Caco-2 (cell line): ENCODE results near the gene MMEL1. TPM values are rescaled to one million over a fixed set of nuclear protein-coding genes. Genes with fewer than 3 reads are reported as not detected.
"Not testable (repeated sequence)": the region's sequence is repeated elsewhere in the genome, so short reads cannot be mapped to it uniquely, and the experiment has no call there.

Experiments
- BruUV-seq: library from RNA; stranded (reverse); fragments of 400-500 nt; replicated peaks from 2 replicates; lab custom pipeline; 2021; lab: Mats Ljungman, UMichigan
- CTCF ChIA-PET: fragments of 300-600 bp; sonication (Branson Sonifier 250); formaldehyde crosslinking; loops from one replicate; lab custom pipeline; 2022; ENCODE audit warnings: antibody characterized with exemption; lab: Charles Lee
- POLR2A ChIA-PET: fragments of 300-600 bp; sonication (Branson Sonifier 250); formaldehyde crosslinking; loops from one replicate; lab custom pipeline; 2022; ENCODE audit warnings: antibody characterized with exemption; lab: Charles Lee
- DNase-seq, 2 experiments: peaks; one replicate each; pipeline versions ENCODE4 v3.0.0 to v3.0.0-alpha.2; 2020 to 2022
- H3K27me3 ChIP-seq: replicated peaks from 2 replicates; pipeline ENCODE4 v1.6.0; 2011; ENCODE audit warnings: low read length; ENCODE audit not compliant: control insufficient read depth, insufficient read depth
- H3K36me3 ChIP-seq: 2 replicates; pipeline ENCODE4 v1.5.1; 2011; ENCODE audit warnings: low read length; ENCODE audit not compliant: control insufficient read depth, insufficient read depth
- H3K4me1 ChIP-seq: fragments of 250-450 bp; sonication (Bioruptor Pico); 2 replicates; pipeline ENCODE4 v1.5.1; 2020; ENCODE audit warnings: mild to moderate bottlenecking
- H3K4me3 ChIP-seq: 2 replicates; pipeline ENCODE4 v1.5.1; 2011; ENCODE audit warnings: low read depth, mild to moderate bottlenecking, control low read depth, low read length
- H3K9me3 ChIP-seq: fragments of 250-450 bp; sonication (Bioruptor Pico); 2 replicates; pipeline ENCODE4 v1.5.1; 2020; ENCODE audit warnings: mild to moderate bottlenecking, moderate library complexity
- H3K27ac Mint-ChIP-seq: one replicate; pipeline ENCODE4 v1.8.0; 2022; ENCODE audit warnings: mixed read lengths; ENCODE audit not compliant: unreplicated experiment
- H3K27me3 Mint-ChIP-seq: one replicate; pipeline ENCODE4 v1.8.0; 2022; ENCODE audit warnings: mixed read lengths; ENCODE audit not compliant: insufficient read depth, unreplicated experiment
- H3K36me3 Mint-ChIP-seq: one replicate; pipeline ENCODE4 v1.8.0; 2022; ENCODE audit warnings: mild to moderate bottlenecking, mixed read lengths; ENCODE audit not compliant: insufficient read depth, unreplicated experiment
- H3K4me1 Mint-ChIP-seq: one replicate; pipeline ENCODE4 v1.8.0; 2022; ENCODE audit warnings: low read depth, mixed read lengths; ENCODE audit not compliant: unreplicated experiment
- H3K4me3 Mint-ChIP-seq: one replicate; pipeline ENCODE4 v1.8.0; 2022; ENCODE audit warnings: mild to moderate bottlenecking, moderate library complexity, mixed read lengths; ENCODE audit not compliant: unreplicated experiment
- H3K9me3 Mint-ChIP-seq: one replicate; pipeline ENCODE4 v1.8.0; 2022; ENCODE audit warnings: mixed read lengths; ENCODE audit not compliant: unreplicated experiment
- intact Hi-C: fragments of 100-400 bp; cut with micrococcal nuclease; formaldehyde crosslinking; loops from one replicate; pipeline ENCODE4 v1.10.0; 2022; ENCODE audit not compliant: unreplicated experiment
- total RNA-seq: library from RNA; stranded (reverse); gene quantifications from 2 replicates; pipeline ENCODE4 v1.2.3, GENCODE V29; 2022
- TF ChIP-seq, protein P1 (sequence below), 2 experiments: fragments of 200-600 bp in 1 of 2; IDR thresholded peaks; 1 replicate in 1 of 2; 2 replicates in 1 of 2; pipeline versions ENCODE4 v1.5.1 to v1.8.0; 2011 to 2022; ENCODE audit warnings: antibody characterized with exemption in 1 of 2, control low read depth in 1 of 2, inconsistent platforms in 1 of 2, low read depth in 1 of 2, low read length in 1 of 2, mild to moderate bottlenecking in 1 of 2, moderate library complexity in 1 of 2; ENCODE audit not compliant: insufficient read depth in 1 of 2, severe bottlenecking in 1 of 2, unreplicated experiment in 1 of 2

MMEL1 gene
- total RNA-seq, 1 experiment from 2014 or later, result not detected

DNA sequence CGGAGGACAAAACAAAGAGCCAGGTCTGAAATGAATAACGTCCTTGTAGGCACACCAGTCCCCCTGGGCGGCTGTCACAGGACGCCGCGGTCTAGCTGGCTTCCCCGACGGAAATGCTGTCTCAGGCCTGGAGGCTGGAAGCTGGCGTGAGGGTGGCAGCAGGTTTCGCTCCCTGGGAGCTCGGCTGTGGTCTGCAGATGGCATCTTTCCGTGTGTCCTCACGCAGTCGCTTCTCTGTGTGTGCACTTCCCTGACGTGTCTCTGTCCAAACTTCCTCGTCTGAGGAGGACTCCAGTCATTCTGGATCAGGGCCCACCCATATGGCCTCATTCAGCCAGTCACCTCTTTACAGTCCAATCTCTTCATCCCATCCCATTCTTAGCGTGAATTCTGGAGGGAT is 62.5 kb downstream of the MMEL1 start:
- no peak overlapping the region for H3K4me3 ChIP-seq
- Mint-ChIP-seq H3K4me1 (no peaks in the 10 kb centered on the region), H3K9me3 (peaks cover 16% of the 10 kb centered on the region), H3K36me3 (peaks cover 6% of the 10 kb centered on the region), H3K27ac (no peak overlapping the region), H3K4me3 (no peak overlapping the region), H3K27me3 (no peaks in the 10 kb centered on the region)
- ChIA-PET CTCF (no interaction called here), POLR2A (no interaction called here)
- TF ChIP-seq, protein P1, sequence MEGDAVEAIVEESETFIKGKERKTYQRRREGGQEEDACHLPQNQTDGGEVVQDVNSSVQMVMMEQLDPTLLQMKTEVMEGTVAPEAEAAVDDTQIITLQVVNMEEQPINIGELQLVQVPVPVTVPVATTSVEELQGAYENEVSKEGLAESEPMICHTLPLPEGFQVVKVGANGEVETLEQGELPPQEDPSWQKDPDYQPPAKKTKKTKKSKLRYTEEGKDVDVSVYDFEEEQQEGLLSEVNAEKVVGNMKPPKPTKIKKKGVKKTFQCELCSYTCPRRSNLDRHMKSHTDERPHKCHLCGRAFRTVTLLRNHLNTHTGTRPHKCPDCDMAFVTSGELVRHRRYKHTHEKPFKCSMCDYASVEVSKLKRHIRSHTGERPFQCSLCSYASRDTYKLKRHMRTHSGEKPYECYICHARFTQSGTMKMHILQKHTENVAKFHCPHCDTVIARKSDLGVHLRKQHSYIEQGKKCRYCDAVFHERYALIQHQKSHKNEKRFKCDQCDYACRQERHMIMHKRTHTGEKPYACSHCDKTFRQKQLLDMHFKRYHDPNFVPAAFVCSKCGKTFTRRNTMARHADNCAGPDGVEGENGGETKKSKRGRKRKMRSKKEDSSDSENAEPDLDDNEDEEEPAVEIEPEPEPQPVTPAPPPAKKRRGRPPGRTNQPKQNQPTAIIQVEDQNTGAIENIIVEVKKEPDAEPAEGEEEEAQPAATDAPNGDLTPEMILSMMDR (IDR thresholded peaks at IDR 0.05; ENCODE audit: insufficient read depth in 1 of 2, low read depth in 1 of 2, low read length in 1 of 2, severe bottlenecking in 1 of 2, unreplicated experiment in 1 of 2), result no peak
- H3K27me3 ChIP-seq, result no peaks in the 10 kb centered on the region
- H3K9me3 ChIP-seq, result no peaks in the 10 kb centered on the region
- intact Hi-C loops, result no loop called here
- BruUV-seq, result no TSS peak
- H3K36me3 ChIP-seq, result no peaks in the 10 kb centered on the region
- H3K4me1 ChIP-seq, result peaks cover 1% of the 10 kb centered on the region; the same call in 1 of the 2 replicates
- no peak for DNase-seq

DNA sequence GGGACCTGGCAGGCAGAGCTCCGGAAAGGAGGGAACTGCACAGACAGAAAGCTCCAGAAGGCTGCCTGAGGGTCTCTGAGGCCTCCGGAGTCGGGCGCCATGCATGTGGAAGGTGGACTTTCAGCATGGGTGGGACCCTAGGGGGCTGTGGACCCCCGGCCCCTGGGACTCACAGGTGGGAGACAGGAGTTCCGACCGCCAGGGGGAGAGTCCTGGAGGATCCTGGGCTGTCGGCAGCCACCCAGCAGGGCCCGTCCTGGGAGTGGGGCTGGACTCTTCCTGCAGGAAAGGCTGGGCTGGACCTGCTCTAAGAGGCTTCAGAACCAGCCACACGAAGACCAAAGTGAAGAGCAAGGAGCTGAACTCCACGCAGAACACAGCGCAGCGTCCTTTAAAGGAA is 63.1 kb downstream of the MMEL1 start:
- CTCF ChIA-PET, BruUV-seq: not testable (repeated sequence)

DNA sequence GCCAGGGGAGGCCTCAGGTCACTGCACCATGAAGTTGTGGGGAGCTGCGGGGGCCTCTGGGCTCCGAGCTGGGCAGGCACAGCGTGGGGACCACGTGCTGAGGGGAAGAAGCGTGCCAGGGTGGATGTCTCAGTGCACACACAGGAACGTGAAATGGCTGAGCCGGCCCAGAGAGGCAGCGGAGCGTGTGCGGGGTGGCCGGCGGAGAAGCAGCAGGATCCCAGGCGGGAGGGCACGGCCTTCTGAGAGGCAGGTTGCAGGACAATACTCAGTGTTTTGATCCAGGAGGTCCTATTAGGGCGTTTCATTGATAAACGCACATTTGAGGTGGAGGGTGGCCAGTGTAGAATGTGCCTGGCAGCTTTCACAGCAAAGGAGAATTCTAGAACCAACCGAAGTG is 63.8 kb downstream of the MMEL1 start:
- no peaks in the 10 kb centered on the region for H3K9me3 ChIP-seq
- no peak overlapping the region for H3K4me3 ChIP-seq
- Mint-ChIP-seq H3K27me3 (no peaks in the 10 kb centered on the region), H3K36me3 (peaks cover 6% of the 10 kb centered on the region), H3K4me3 (no peak overlapping the region), H3K4me1 (no peaks in the 10 kb centered on the region), H3K27ac (no peak overlapping the region), H3K9me3 (peaks cover 16% of the 10 kb centered on the region)
- DNase-seq, result no peak
- BruUV-seq, result no TSS peak
- POLR2A ChIA-PET, result no interaction called here
- CTCF ChIA-PET, result no interaction called here
- H3K4me1 ChIP-seq, result no peaks in the 10 kb centered on the region
- intact Hi-C loops, result no loop called here
- H3K27me3 ChIP-seq, result no peaks in the 10 kb centered on the region
- TF ChIP-seq, protein P1 (IDR thresholded peaks at IDR 0.05; ENCODE audit: insufficient read depth in 1 of 2, low read depth in 1 of 2, low read length in 1 of 2, severe bottlenecking in 1 of 2, unreplicated experiment in 1 of 2), result no peak
- H3K36me3 ChIP-seq, result no peaks in the 10 kb centered on the region

More for the DNA sequence above, 63.1 kb downstream of the MMEL1 start:
- H3K4me1 ChIP-seq, H3K27ac Mint-ChIP-seq, H3K36me3 Mint-ChIP-seq, DNase-seq, H3K4me1 Mint-ChIP-seq, H3K27me3 Mint-ChIP-seq, H3K27me3 ChIP-seq, H3K4me3 ChIP-seq, H3K4me3 Mint-ChIP-seq, intact Hi-C loops, H3K9me3 ChIP-seq, H3K36me3 ChIP-seq, POLR2A ChIA-PET: not testable (repeated sequence)
- peaks cover 16% of the 10 kb centered on the region for H3K9me3 Mint-ChIP-seq

DNA sequence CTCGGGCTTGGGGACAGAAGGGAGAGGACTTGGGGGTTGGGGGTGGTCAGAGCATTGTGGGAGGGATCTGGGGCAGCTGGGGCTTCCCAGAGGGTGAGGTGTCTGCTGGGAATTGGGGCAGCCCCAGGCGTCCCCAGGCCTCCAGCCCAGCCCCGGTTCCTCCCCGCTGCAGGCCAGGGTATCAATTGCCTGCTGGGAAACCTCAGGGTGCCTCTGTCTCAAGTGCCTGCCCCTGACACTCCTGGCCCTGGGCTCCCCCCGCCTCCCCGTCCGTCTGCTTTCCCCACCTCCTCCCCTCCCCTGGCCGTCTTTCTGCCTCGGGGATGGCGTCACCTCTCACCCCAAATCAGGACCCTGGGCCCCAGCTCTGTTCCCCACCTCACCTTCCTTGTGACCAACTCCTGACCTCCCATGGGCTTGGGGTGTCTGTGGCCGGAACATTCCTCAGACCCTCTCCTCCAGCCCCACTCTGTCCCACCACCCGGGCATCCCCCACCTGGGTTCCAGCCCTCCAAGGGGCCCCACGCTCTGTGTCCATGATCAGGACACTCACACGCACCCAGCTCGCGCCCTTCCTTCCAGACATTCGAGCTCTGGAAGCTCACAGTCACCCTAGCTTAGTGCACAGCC is 64.5 kb downstream of the MMEL1 start:
- H3K9me3 ChIP-seq, H3K4me1 ChIP-seq, H3K27ac Mint-ChIP-seq, BruUV-seq, POLR2A ChIA-PET, H3K36me3 ChIP-seq, intact Hi-C loops, H3K4me1 Mint-ChIP-seq, H3K27me3 Mint-ChIP-seq, H3K36me3 Mint-ChIP-seq, H3K4me3 Mint-ChIP-seq, H3K27me3 ChIP-seq, CTCF ChIA-PET, H3K4me3 ChIP-seq, DNase-seq, H3K9me3 Mint-ChIP-seq: not testable (repeated sequence)
